WERI-Rb-1 (cell line): ENCODE measurements around the gene PTPRN2.

Experiments
- DNase-seq: peaks from one replicate; pipeline ENCODE4 v3.0.0-alpha.2; 2020
- H3K27ac ChIP-seq: fragments of 250-450 bp; sonication (Bioruptor Pico); 2 replicates; pipeline ENCODE4 v1.5.1; 2020; ENCODE audit warnings: mild to moderate bottlenecking, moderate library complexity
- H3K27me3 ChIP-seq: fragments of 250-450 bp; sonication (Bioruptor Pico); 2 replicates; pipeline ENCODE4 v1.5.1; 2021; ENCODE audit warnings: mild to moderate bottlenecking, low read depth, moderate library complexity; ENCODE audit not compliant: insufficient read depth, severe bottlenecking
- H3K36me3 ChIP-seq: fragments of 250-450 bp; sonication (Bioruptor Pico); 2 replicates; pipeline ENCODE4 v1.5.1; 2020; ENCODE audit warnings: mild to moderate bottlenecking, moderate library complexity
- H3K4me3 ChIP-seq: 2 replicates; pipeline ENCODE4 v1.5.1; 2011; ENCODE audit warnings: low read depth, mild to moderate bottlenecking, control low read depth, low read length
- H3K9me3 ChIP-seq: fragments of 250-450 bp; sonication (Bioruptor Pico); 2 replicates; pipeline ENCODE4 v1.5.1; 2021; ENCODE audit warnings: mild to moderate bottlenecking, moderate library complexity; ENCODE audit not compliant: severe bottlenecking
- TF ChIP-seq, protein P1 (sequence below): IDR thresholded peaks from 2 replicates; pipeline ENCODE4 v1.5.1; 2011; ENCODE audit warnings: low read depth, mild to moderate bottlenecking, control low read depth, inconsistent platforms, low read length

Gene PTPRN2

DNA sequence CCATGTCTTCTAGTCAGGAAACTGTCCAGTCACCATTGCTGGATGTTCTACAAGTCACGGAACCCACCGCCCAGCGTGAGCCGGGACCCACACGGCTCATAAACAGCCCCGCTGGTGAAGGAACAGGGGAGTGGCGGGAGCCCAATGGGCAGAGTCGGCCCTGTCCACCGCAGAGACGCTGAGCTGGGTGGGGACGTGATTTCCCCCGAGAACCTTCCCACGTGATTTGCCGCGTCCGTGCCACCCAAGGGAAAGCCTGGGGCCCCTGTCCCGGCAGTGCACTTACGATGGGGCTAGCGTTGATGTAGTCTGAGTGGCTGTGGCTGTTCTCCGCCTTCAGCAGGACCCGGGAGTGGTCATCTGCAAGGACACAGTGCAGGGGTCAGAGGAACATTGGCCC lies 983.9 kb downstream of the PTPRN2 start:
- Histone ChIP-seq H3K36me3 (no peaks in the 10 kb centered on the region), H3K27me3 (no peaks in the 10 kb centered on the region), H3K9me3 (no peaks in the 10 kb centered on the region), H3K4me3 (no peak overlapping the region), H3K27ac (no peak overlapping the region)
- TF ChIP-seq, protein P1, sequence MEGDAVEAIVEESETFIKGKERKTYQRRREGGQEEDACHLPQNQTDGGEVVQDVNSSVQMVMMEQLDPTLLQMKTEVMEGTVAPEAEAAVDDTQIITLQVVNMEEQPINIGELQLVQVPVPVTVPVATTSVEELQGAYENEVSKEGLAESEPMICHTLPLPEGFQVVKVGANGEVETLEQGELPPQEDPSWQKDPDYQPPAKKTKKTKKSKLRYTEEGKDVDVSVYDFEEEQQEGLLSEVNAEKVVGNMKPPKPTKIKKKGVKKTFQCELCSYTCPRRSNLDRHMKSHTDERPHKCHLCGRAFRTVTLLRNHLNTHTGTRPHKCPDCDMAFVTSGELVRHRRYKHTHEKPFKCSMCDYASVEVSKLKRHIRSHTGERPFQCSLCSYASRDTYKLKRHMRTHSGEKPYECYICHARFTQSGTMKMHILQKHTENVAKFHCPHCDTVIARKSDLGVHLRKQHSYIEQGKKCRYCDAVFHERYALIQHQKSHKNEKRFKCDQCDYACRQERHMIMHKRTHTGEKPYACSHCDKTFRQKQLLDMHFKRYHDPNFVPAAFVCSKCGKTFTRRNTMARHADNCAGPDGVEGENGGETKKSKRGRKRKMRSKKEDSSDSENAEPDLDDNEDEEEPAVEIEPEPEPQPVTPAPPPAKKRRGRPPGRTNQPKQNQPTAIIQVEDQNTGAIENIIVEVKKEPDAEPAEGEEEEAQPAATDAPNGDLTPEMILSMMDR: no peak
- no peak for DNase-seq

DNA sequence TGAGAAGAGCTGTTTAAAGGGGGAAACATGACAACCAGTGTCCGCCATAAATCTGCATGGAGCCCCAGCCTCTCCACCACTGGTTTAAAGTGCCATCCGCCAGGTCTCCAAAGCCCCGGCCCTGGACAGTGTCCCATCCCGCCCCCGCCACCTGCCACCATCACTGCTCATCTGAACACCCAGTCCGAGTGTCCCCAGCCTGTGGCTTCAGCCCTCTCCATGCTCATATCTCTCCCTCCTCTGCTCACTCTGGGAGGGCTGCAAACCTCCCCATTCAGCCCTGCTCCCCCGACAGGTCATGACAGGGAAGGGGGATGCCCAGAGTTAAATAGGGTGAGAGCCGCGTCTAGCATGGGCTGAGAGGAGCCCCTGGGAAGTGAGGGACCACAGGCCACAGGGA lies 984.6 kb downstream of the PTPRN2 start:
- Histone ChIP-seq H3K27ac (no peak overlapping the region), H3K9me3 (no peaks in the 10 kb centered on the region), H3K4me3 (no peak overlapping the region), H3K27me3 (no peaks in the 10 kb centered on the region), H3K36me3 (no peaks in the 10 kb centered on the region)
- no peak for DNase-seq
- TF ChIP-seq, protein P1: no peak

DNA sequence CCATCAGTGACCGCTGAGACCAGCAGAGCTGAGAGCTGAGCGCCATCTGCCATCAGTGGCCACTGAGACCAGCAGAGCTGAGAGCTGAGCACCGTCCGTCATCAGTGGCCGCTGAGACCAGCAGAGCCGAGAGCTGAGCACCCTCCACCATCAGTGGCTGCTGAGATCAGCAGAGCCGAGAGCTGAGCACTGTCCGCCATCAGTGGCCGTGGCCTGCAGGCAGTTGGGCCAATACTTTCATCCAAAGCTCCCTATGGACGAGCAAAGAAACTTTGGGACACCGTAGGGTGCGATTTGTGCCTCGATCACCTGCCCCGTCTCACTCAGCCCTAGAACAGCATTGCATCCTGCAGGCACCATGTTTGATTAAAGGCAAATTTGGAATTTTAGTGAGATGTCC lies 985.0 kb downstream of the PTPRN2 start:
- H3K36me3 ChIP-seq: no peaks in the 10 kb centered on the region
- DNase-seq: no peak
- no peak overlapping the region for H3K27ac ChIP-seq
- H3K27me3 ChIP-seq: no peaks in the 10 kb centered on the region
- TF ChIP-seq, protein P1: no peak
- H3K9me3 ChIP-seq: no peaks in the 10 kb centered on the region
- H3K4me3 ChIP-seq: no peak overlapping the region

DNA sequence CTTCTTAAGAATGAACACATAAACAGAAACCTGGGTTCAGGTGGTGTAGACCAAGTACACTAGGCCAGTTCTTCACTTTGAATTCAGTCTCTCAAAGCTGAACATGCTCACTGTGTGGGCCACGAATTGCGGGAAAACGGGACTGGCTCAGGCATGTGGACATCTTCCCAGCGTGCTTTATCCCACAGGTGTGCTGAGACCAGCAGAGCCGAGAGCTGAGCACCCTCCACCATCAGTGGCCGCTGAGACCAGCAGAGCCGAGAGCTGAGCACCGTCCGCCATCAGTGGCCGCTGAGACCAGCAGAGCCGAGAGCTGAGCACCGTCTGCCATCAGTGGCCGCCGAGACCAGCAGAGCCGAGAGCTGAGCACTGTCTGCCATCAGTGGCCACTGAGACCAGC lies 985.5 kb downstream of the PTPRN2 start:
- no peak for DNase-seq
- Histone ChIP-seq H3K36me3 (no peaks in the 10 kb centered on the region), H3K4me3 (no peak overlapping the region), H3K27ac (no peak overlapping the region), H3K9me3 (no peaks in the 10 kb centered on the region), H3K27me3 (no peaks in the 10 kb centered on the region)
- TF ChIP-seq, protein P1: no peak

DNA sequence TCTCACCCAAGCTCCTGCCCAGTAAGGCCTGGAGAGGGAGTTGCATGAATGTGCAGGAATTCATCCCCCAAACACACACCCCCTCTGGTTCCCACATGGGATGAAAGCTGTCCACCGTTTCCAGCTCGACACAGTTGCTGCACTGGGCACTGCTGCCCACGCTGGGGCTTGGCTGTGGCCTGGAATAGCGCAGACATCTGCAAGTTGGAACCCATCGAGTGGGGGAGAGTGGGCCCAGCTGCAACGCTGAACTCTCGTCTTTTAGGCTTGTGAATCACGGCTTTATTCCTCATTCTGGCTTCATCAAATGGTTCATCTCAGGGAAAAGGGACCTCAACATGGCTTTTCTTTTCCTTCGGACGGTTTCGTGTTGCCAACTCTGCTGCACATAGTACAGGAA lies 986.1 kb downstream of the PTPRN2 start:
- H3K27me3 ChIP-seq: no peaks in the 10 kb centered on the region
- DNase-seq: no peak
- H3K27ac ChIP-seq: no peak overlapping the region
- no peak overlapping the region for H3K4me3 ChIP-seq
- no peaks in the 10 kb centered on the region for H3K36me3 ChIP-seq
- TF ChIP-seq, protein P1: no peak
- H3K9me3 ChIP-seq: no peaks in the 10 kb centered on the region

DNA sequence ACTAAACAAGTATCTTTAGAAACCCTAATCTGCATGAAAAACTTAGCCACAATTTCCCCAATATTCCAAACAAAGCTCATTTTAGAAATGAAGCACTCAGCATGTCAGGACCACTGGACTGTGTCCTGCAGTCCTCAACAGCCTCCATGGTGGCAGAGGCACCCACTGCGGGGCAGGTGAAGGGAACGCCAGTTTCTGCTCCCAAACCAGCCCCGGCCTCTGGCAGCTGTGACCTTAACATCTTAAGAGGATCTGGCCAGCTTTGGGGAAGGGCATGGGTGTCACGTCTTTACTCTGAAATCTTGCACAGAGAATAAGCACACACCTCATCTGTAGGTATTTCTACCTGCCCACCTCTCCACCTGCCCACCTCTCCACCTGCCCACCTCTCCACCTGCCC lies 988.1 kb downstream of the PTPRN2 start:
- Histone ChIP-seq H3K27me3 (no peaks in the 10 kb centered on the region), H3K27ac (no peak overlapping the region), H3K36me3 (no peaks in the 10 kb centered on the region), H3K4me3 (no peak overlapping the region), H3K9me3 (no peaks in the 10 kb centered on the region)
- DNase-seq: no peak
- TF ChIP-seq, protein P1: no peak
